ENCODE results near the gene FAM131B. TPM values are rescaled to one million over a fixed set of nuclear protein-coding genes. Genes with fewer than 3 reads are reported as not detected.
A peak's percentile ranks its signal among the peaks of the same experiment; 100 is the strongest.

Gene FAM131B
- total and polyA plus RNA-seq, 9 of the 15 experiments (the other 6 are each of a cell fraction or from before 2014, with no cell fraction given) = 0.03 to 0.04 TPM; not detected in 7

- peaks cover 0 to 7% of the 10 kb centered on the region in 2 experiments; a peak in 2 of 5 replicates for H3K4me1 ChIP-seq (replicated peaks in 1 of 2; ENCODE audit: control insufficient read depth in 2 of 2, insufficient read depth in 2 of 2, low read length in 2 of 2)
- H3K4me3 ChIP-seq = no peak overlapping the region
- POLR2A ChIA-PET = no interaction called here
- intact Hi-C loops (cut with micrococcal nuclease) (no loop called here), in situ Hi-C loops (cut with MboI) (no loop called here)
- FAIRE-seq = no peak
- H3K9ac ChIP-seq (ENCODE audit: insufficient read depth in 1 of 2, low read depth in 2 of 2, low read length in 2 of 2) = no peak overlapping the region
- no peaks in the 10 kb centered on the region for H3K9me1 ChIP-seq (ENCODE audit: control insufficient read depth, insufficient read depth, low read length)
- under 1% methylated on average over 8 of the region's 8 CpGs for WGBS (ENCODE audit: insufficient coverage, low coverage, missing lambda C conversion rate)
- H3K4me2 ChIP-seq (ENCODE audit: insufficient read depth, low read length) = no peak overlapping the region
- no peak overlapping the region for H3K27ac ChIP-seq (ENCODE audit: extremely low read depth, low read depth, low read length)
- no peaks in the 10 kb centered on the region for H3K9me3 ChIP-seq (replicated peaks; ENCODE audit: control insufficient read depth, insufficient read depth, low read depth, low read length)
- no peaks in the 10 kb centered on the region for H3K36me3 ChIP-seq (ENCODE audit: control insufficient read depth, insufficient read depth, low read length)
- no peak for DNase-seq (ENCODE audit: extremely low read depth in 1 of 4, low spot score in 3 of 4)
- no peak overlapping the region for H2AFZ ChIP-seq (ENCODE audit: low read depth, low read length)
- ATAC-seq = no peak
- TF ChIP-seq KDM1A (IDR thresholded peaks at IDR 0.05) (peak in 1 of 2 experiments; percentile 65; a peak in 2 of 4 replicates), CBX3 (IDR thresholded peaks at IDR 0.05; ENCODE audit: borderline replicate concordance in 1 of 2, low read length in 2 of 2) (no peak), PHF21A (IDR thresholded peaks at IDR 0.05; ENCODE audit: borderline replicate concordance, low read depth) (0 out of 2 replicates have a peak, but pooled peaks have one; percentile 51), CBFA2T3 (IDR thresholded peaks at IDR 0.05) (peak; percentile 8; the same call in 1 of the 2 replicates), NFXL1 (CRISPR knock-in tag; IDR thresholded peaks at IDR 0.05) (no peak)
- peaks cover 30 to 42% of the 10 kb centered on the region in 2 experiments for H3K27me3 ChIP-seq (ENCODE audit: control insufficient read depth in 2 of 2, insufficient read depth in 2 of 2, low read length in 2 of 2)
- no TSS peak for BruUV-seq (replicated peaks)
- no peaks in the 10 kb centered on the region for H4K20me1 ChIP-seq (replicated peaks; ENCODE audit: control insufficient read depth, insufficient read depth, low read length)
- CTCF ChIA-PET (ENCODE audit: low intra/inter-chr PET ratio) = no interaction called here
- no peaks in the 10 kb centered on the region for H3K79me2 ChIP-seq (ENCODE audit: control insufficient read depth, insufficient read depth, low read length)
Measured at GRCh38 chr7:143341842-143342241, 20.7 kb downstream of the FAM131B start.

- ChIA-PET CTCF (ENCODE audit: low intra/inter-chr PET ratio) (no interaction called here), POLR2A (interaction anchor here (1.0 to 1.1 kb wide), 2 partner anchors 12 to 18 kb away, joined by 3 to 4 read pairs; no protein-coding TSS in a partner anchor)
- in situ Hi-C loops (cut with MboI) (no loop called here), intact Hi-C loops (cut with micrococcal nuclease) (no loop called here)
- BruUV-seq (replicated peaks) = no TSS peak
- Histone ChIP-seq H3K9me3 (replicated peaks; ENCODE audit: control insufficient read depth, insufficient read depth, low read depth, low read length) (no peaks in the 10 kb centered on the region), H3K9ac (ENCODE audit: insufficient read depth in 1 of 2, low read depth in 2 of 2, low read length in 2 of 2) (no peak overlapping the region), H3K4me2 (ENCODE audit: insufficient read depth, low read length) (no peak overlapping the region), H4K20me1 (replicated peaks; ENCODE audit: control insufficient read depth, insufficient read depth, low read length) (no peaks in the 10 kb centered on the region), H3K36me3 (ENCODE audit: control insufficient read depth, insufficient read depth, low read length) (no peaks in the 10 kb centered on the region), H2AFZ (ENCODE audit: low read depth, low read length) (no peak overlapping the region), H3K79me2 (ENCODE audit: control insufficient read depth, insufficient read depth, low read length) (no peaks in the 10 kb centered on the region), H3K4me1 (replicated peaks in 1 of 2; ENCODE audit: control insufficient read depth in 2 of 2, insufficient read depth in 2 of 2, low read length in 2 of 2) (no peaks in the 10 kb centered on the region), H3K27me3 (ENCODE audit: control insufficient read depth in 2 of 2, insufficient read depth in 2 of 2, low read length in 2 of 2) (peaks cover 32 to 41% of the 10 kb centered on the region in 2 experiments), H3K4me3 (no peak overlapping the region), H3K9me1 (ENCODE audit: control insufficient read depth, insufficient read depth, low read length) (no peaks in the 10 kb centered on the region), H3K27ac (ENCODE audit: extremely low read depth, low read depth, low read length) (no peak overlapping the region)
- ATAC-seq (no peak; the same call in 2 of the 3 replicates), FAIRE-seq (no peak), DNase-seq (ENCODE audit: extremely low read depth in 1 of 4, low spot score in 3 of 4) (no peak)
- no peak for TF ChIP-seq ZBTB8A (IDR thresholded peaks at IDR 0.05; ENCODE audit: partially characterized antibody)
- TF ChIP-seq ZNF239 (CRISPR knock-in tag; IDR thresholded peaks at IDR 0.05) = no peak
- TF ChIP-seq CAMTA2 (CRISPR knock-in tag; conservative IDR thresholded peaks at IDR 0.05) = no peak
- no peak for TF ChIP-seq USF2 (CRISPR knock-in tag; IDR thresholded peaks at IDR 0.05)
- 0% methylated on average over 3 of the region's 3 CpGs for WGBS (ENCODE audit: insufficient coverage, low coverage, missing lambda C conversion rate)
Measured at GRCh38 chr7:143337216-143337615, 25.3 kb downstream of the FAM131B start.
